Activated gamma-delta T cell treated with anti-CD3 and anti-CD28 coated beads, Interleukin-2, amount 50 U/mL, for 16 hours (primary cell): ENCODE data around the gene EFCAB6.

ENCODE experiments used
- DNase-seq: peaks from one replicate; pipeline ENCODE4 v3.0.0-alpha.2; 2020; ENCODE audit warnings: low read depth

The EFCAB6 gene

DNA sequence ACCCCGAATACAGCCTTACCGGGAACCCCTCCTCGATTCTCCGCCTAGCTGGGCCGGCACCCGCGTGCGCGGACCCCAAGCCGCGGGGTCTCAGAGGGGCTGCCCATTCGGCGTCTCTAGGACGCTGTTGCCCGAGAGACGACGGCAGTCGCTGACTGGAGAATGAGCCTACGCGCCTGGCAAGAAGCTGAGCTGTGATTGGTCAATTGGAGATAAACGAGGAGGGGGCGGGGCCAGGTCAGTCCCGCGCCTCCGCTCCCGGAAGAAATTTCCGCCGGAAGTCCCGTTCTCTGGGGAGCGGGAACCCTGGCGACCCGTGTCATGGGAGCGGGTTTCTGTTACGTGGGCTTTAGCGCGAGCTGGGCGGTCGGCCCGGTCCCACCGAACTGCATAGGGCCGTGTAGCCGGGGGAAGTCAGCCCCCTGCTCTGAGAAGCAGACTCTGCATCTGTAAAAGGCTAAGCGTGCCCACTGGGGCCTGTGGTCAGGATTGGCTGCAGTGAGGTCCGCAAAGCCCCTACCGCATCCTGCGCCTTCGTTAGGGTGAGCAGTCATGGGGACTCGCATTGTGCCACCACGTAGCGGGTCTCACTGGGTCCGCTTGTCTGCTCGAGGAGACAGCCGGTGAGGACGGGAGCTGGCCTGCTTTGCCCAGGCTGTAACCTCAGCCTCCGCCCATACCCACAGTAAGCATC, at the start of gene EFCAB6:
EFCAB6 (minus strand) TSS at position 157 of the 694 bp plus-strand sequence. CDS start 29,987 bp downstream, outside the sequence.
- DNase-seq: peak; percentile 85

- no peak for DNase-seq
Observed at GRCh38 chr22:43861529-43861928, 49.4 kb upstream of the EFCAB6 start.

- no peak for DNase-seq
Observed at GRCh38 chr22:43860831-43861230, 48.7 kb upstream of the EFCAB6 start.

DNA sequence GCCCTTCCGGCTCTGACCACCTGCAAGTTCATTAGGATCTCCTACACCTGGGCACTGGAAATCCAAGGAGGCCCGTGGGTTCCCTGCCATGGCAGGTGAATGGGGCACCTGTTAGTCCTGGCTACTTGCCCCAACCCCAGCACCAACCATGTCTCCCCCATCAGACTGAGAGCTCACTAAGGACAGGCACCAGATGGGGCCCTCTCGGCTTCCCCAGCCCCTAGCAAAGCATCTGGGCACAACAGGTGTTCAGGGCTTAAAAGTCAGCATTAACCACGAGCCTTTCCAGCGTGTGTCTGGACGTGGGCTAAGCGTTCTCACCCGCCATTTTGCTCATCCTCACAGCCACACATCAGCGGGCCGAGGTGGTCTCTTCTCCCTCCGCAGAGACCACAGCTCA, 48.0 kb upstream of the EFCAB6 start:
- no peak for DNase-seq

DNA sequence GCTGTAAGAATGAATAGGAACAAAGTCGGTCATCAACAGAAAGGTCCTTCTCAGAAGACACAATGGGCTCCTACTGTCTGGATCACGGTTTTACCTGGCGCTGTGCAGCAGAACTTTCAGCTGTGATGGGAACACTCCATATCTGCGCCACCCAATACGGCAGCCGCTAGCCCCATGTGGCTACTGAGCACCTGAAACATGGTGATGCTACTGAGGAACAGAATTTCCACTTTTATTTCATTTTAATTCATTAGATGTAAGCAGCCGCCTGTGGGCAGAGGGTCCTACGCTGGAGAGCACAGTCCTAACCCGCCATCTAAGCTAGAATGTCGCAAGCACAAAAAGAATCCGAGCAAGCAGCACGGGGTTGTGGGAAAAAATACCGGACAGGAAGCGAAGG, 47.5 kb upstream of the EFCAB6 start:
- DNase-seq: no peak

- DNase-seq: no peak
Observed at GRCh38 chr22:43859176-43859575, 47.1 kb upstream of the EFCAB6 start.

DNA sequence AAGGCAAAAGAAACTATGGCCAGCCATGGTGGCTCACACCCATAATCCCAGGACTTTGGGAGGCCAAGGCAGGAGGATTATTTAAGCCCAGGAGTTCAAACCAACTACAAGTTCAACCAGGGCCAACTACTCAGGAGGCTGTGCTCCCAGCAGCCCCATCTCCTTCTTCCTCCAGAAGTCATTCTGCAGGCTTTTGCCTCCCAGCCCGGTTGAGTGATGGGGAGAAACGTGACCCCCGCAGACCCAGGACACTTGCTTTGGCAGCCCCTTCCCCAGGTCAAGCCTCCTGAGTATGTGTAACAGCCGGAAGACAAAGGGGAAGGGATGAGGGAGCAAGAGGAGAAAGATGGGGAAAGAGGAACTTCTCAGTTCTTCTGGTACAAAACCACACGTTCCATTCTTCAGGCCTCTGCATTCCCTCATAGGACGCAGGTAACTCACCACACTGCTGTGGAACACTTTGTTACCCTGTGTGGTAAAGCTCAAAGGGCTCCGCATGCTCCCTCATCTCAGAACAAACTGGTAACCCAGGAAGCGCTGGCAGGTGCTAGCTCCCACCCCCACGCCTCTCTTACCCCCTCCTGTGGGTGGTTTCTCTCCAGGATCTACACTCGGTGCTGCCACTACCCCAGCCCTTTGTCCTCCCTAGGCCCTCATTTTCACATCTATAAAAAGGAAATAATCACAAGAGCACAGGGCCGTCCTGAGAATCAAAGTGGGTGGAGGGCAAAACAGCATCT, 46.2 kb upstream of the EFCAB6 start:
- no peak for DNase-seq

- no peak for DNase-seq
Observed at GRCh38 chr22:43857367-43857766, 45.3 kb upstream of the EFCAB6 start.

DNA sequence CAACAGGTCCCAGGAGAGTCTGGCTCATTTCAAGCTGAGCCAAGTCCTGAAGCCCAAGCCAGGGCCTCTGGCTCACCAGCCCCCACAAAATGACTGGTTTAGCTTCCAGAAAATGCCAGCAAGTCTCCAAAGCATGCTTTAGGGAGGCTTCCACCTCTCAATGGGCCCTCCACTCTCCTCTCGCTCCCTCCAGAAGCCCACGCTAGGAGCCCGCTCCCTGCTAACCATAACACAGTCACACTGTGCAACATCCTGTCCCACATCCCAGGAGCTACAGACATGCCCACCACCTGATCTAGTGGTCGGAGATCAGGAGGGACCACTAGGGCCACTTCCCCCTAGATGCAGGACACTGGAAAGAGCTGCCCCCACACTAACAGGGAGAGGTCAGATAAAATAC, 43.3 kb upstream of the EFCAB6 start:
- no peak for DNase-seq

- DNase-seq: no peak
Observed at GRCh38 chr22:43854786-43855271, 42.7 kb upstream of the EFCAB6 start.

- DNase-seq: no peak
Observed at GRCh38 chr22:43854121-43854785, 42.1 kb upstream of the EFCAB6 start.

GRCh38 chr22:43853328-43853931, 41.3 kb upstream of the EFCAB6 start:
- no peak for DNase-seq

GRCh38 chr22:43852573-43853327, 40.6 kb upstream of the EFCAB6 start:
- DNase-seq: no peak

DNA sequence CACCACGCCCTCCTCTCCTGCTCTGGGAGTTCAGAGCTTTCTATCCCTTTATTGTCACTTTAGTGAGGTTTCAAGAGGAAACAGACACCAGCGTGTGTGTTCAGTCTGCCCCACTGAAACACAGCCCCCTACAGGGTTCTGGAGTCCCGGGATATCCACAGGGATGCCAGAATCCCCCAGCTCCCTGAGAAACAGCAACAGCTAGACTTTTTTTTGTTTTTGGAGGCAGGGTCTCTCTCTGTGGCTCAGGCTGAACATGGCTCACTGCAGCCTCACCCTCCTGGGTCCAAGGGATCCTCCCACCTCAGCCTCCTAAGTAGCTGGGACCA, 39.8 kb upstream of the EFCAB6 start:
- no peak for DNase-seq

DNA sequence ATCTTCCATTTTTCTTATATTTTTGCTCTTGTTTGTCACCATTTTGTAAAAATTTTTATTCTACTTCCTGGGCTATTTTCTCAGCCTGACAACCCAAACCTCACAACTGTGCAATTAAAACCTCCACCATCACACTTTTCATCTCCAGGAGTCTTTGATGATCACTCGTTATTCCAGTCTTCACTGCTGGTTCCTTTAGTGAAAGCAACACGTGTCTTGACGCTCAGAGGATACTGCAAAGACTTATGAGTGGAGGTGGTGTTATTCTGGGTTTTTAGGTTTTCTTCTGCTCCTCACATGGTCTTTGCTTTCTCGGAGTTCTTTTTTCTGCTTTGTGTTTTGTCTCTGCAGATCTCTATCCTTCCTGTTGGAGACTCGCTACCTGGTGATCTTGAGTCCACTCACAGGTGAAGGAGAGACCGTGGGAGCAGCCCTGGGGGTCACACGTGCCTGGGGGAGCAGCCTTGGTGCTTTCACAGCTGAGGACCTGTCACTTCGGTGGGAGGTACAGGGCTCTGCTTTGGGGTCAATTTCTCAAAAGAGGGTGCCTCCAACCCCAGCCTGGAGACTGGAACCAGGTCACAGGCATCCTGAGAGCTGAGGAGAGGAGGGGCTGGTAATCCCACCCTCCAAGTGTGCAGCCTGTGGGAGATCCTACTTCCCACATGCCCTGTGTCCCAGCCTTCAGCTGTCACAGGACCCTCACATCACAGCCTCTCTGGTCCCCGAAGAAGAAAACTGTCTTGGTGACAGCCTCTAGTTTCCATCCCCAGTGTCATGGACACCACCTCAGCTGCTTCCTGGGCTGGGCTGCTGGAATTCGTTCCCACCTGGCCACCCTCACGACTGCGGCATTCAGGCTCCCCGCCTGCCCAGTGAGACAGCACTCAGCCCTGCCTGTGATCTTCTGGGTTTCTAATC, 39.2 kb upstream of the EFCAB6 start:
- DNase-seq: no peak

- DNase-seq: no peak
Observed at GRCh38 chr22:43850529-43850928, 38.4 kb upstream of the EFCAB6 start.

DNA sequence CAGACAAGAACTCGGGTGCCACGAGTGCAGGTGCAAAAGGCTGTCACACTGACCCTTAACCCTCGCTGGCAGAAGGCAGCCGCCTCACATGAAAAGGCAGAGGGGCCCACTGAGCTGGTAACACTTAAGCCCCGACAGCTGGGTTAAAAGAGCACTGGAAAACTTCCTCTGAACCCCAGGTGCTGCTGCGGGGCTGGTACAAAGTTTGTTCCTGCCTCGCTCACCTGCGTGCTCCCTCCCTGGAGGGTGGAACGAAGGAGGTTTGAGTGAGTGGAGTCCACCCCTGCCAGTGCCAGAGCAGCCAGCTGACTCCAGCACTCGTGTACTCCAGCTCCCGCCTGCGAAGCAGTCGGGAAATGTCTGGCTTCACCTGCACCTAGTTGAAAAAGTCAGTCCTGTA, 37.6 kb upstream of the EFCAB6 start:
- no peak for DNase-seq

- no peak for DNase-seq
Observed at GRCh38 chr22:43848366-43849171, 36.5 kb upstream of the EFCAB6 start.

DNA sequence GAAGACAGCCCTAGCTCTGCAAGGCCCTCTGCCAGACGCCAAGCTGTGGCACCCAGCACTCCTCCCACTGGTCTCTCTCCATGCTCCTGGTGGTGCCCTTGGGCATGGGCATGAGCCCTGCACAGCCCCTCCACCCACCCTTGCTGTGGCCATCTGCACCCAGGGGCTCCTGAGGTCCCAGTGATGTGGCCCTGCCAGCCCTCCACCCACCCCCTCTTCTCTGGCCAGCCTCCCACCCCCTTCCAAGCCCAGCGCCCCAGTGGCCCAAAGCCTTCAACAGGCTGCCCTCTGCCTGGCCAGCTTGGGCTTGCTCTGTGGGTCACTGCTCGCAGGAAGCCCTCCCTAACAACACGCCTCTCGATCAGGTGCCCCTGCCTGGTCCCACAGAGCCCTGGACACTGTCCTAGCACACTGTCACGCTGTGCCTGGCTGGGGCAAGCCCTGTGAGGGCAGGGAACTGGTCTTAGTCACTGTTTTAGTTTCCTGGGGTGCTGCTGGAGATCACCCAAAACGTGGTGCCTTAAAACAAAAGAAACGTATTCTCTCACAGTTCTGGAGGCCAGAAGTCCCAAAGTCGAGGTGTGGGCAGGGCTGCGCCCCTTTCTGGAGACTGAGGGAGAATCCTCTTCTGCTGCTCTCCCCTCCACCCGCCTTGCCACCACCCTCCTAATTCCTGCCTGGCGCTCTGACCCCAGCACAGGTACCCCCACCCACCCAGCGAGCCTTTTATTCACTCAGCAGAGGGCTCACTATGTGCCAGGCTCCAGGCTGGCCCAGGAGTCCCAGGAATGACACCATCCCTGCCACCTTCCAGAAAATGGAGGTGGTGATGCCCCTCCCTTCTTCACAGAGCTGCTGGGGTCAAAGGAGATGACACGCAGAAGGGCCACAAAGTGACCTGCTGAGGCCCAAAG, 35.5 kb upstream of the EFCAB6 start:
- no peak for DNase-seq
